GM12878 (cell line): ENCODE data around the gene ME1. TPM values are rescaled to one million over a fixed set of nuclear protein-coding genes. Genes with fewer than 3 reads are reported as not detected.

Experiments
- ATAC-seq: fragments of 200-7000 bp; cut with Tn5 transposase; 3 replicates; pipeline ENCODE4 v1.9.1; 2020; ENCODE audit warnings: mild to moderate bottlenecking, moderate library complexity
- BruUV-seq: library from RNA; stranded (reverse); fragments of 400-500 nt; replicated peaks from 2 replicates; lab custom pipeline; 2021; lab: Mats Ljungman, UMichigan
- CTCF ChIA-PET: fragments of 300-600 bp; sonication (Branson Sonifier 250); formaldehyde crosslinking; extraction: SDS; loops from one replicate; lab custom pipeline; 2021; ENCODE audit warnings: inconsistent platforms; lab: Yijun Ruan, JAX
- POLR2A ChIA-PET: fragments of 350-600 bp; formaldehyde crosslinking; extraction: SDS; loops from one replicate; lab custom pipeline; 2021; ENCODE audit warnings: inconsistent platforms; lab: Charles Lee
- RAD21 ChIA-PET: fragments of 300-600 bp; sonication (Branson Sonifier 250); formaldehyde crosslinking; loops from one replicate; lab custom pipeline; 2023; ENCODE audit warnings: antibody characterized with exemption; ENCODE audit not compliant: unreplicated experiment; lab: Charles Lee
- SMC1A ChIA-PET: fragments of 300-600 bp; sonication (Branson Sonifier 250); formaldehyde crosslinking; loops from one replicate; lab custom pipeline; 2023; ENCODE audit not compliant: unreplicated experiment, uncharacterized antibody; lab: Charles Lee
- DNase-seq: peaks from one replicate; pipeline ENCODE4 v3.0.0-alpha.2; 2011; ENCODE audit warnings: low read depth, low spot score
- FAIRE-seq: peaks from 3 replicates; lab custom pipeline; 2011; peaks lifted over from hg19 to GRCh38; lab: Jason Lieb, UNC
- H2AFZ ChIP-seq: 2 replicates; pipeline ENCODE4 v1.6.0; 2011; ENCODE audit warnings: low read depth, low read length, control low read depth; ENCODE audit not compliant: control insufficient read depth
- H3K27ac ChIP-seq: 2 replicates; pipeline ENCODE4 v1.5.1; 2011; ENCODE audit warnings: control low read depth; ENCODE audit not compliant: control insufficient read depth, insufficient read depth
- H3K27me3 ChIP-seq, 2 experiments: replicated peaks in 1 of 2; 2 replicates each; pipeline versions ENCODE4 v1.6.0 to v1.6.1; 2011; ENCODE audit warnings: low read length in 1 of 2; ENCODE audit not compliant: control insufficient read depth in 2 of 2, insufficient read depth in 2 of 2
- H3K36me3 ChIP-seq, 2 experiments: 2 replicates each; pipeline ENCODE4 v1.5.1; 2011; ENCODE audit warnings: low read length in 1 of 2; ENCODE audit not compliant: control insufficient read depth in 2 of 2, insufficient read depth in 2 of 2
- H3K4me1 ChIP-seq: 2 replicates; pipeline ENCODE4 v1.6.1; 2011; ENCODE audit warnings: mild to moderate bottlenecking, low read length, moderate library complexity, mixed read lengths; ENCODE audit not compliant: control insufficient read depth, insufficient read depth
- H3K4me2 ChIP-seq: 2 replicates; pipeline ENCODE4 v1.6.0; 2011; ENCODE audit warnings: control low read depth; ENCODE audit not compliant: control insufficient read depth, insufficient read depth
- H3K4me3 ChIP-seq: fragments of 200-600 bp; sonication (generic); 2 replicates; pipeline ENCODE4 v1.5.1; 2016
- H3K79me2 ChIP-seq: 2 replicates; pipeline ENCODE4 v1.6.0; 2011; ENCODE audit warnings: low read length; ENCODE audit not compliant: control insufficient read depth, insufficient read depth
- H3K9ac ChIP-seq: 2 replicates; pipeline ENCODE4 v1.8.0; 2011; ENCODE audit warnings: low read length, control low read depth, mixed read lengths; ENCODE audit not compliant: control insufficient read depth, insufficient read depth
- H3K9me3 ChIP-seq: replicated peaks from 3 replicates; pipeline ENCODE4 v1.5.1; 2011; ENCODE audit warnings: mild to moderate bottlenecking, low read length; ENCODE audit not compliant: control insufficient read depth, insufficient read depth
- H4K20me1 ChIP-seq: 2 replicates; pipeline ENCODE4 v1.6.0; 2011; ENCODE audit not compliant: control insufficient read depth, insufficient read depth
- CHD4 ChIP-seq: fragments of 200-600 bp; sonication (generic); IDR thresholded peaks from 2 replicates; pipeline ENCODE4 v1.6.1; 2016; ENCODE audit warnings: mild to moderate bottlenecking
- EZH2 ChIP-seq: IDR thresholded peaks from 2 replicates; pipeline ENCODE4 v1.6.1; 2012; ENCODE audit warnings: low read depth, mild to moderate bottlenecking, control low read depth, inconsistent platforms, low read length, borderline replicate concordance; ENCODE audit not compliant: control insufficient read depth
- GABPA ChIP-seq: IDR thresholded peaks from 2 replicates; pipeline ENCODE4 v1.6.1; 2014; ENCODE audit warnings: antibody characterized with exemption, low read depth, mild to moderate bottlenecking, inconsistent platforms
- KLF5 ChIP-seq: fragments of 450-650 bp; IDR thresholded peaks from 2 replicates; pipeline ENCODE4 v1.6.1; 2014; ENCODE audit warnings: mild to moderate bottlenecking; ENCODE audit not compliant: partially characterized antibody
- POU2F2 ChIP-seq: IDR thresholded peaks from 3 replicates; pipeline ENCODE4 v1.6.1; 2011; ENCODE audit warnings: low read depth, mild to moderate bottlenecking, low read length, borderline replicate concordance
- RFX5 ChIP-seq: IDR thresholded peaks from 2 replicates; pipeline ENCODE4 v1.6.1; 2011; ENCODE audit warnings: low read depth, low read length, improper control_type of control experiment
- SIX5 ChIP-seq: IDR thresholded peaks from 2 replicates; pipeline ENCODE4 v1.6.1; 2011; ENCODE audit warnings: mild to moderate bottlenecking, low read depth, low read length, moderate library complexity; ENCODE audit not compliant: severe bottlenecking
- WGBS: methylation state at CpG from one replicate; pipeline ENCODE4 v1.1.6; 2016; ENCODE audit warnings: low lambda C conversion rate; ENCODE audit not compliant: insufficient replicate concordance, insufficient coverage; ENCODE audit errors: missing lambda C conversion rate; 5-methylcytosine and 5-hydroxymethylcytosine counted together
- in situ Hi-C: fragments of 300-500 bp; cut with MboI; formaldehyde crosslinking; loops from 9 replicates; pipeline ENCODE4 v1.14.3; 2018; ENCODE audit warnings: mixed read lengths
- intact Hi-C: fragments of 100-400 bp; cut with micrococcal nuclease; formaldehyde crosslinking; loops from one replicate; pipeline ENCODE4 v1.14.2; 2022; ENCODE audit not compliant: unreplicated experiment
- polyA plus RNA-seq, 11 experiments: library from polyadenylated mRNA; depleted of rRNA in 4 of 11; unstranded in 6 of 11; stranded (reverse) in 5 of 11; fragments of >200 nt; fragmentation: Nextera tagmentation in 4 of 11; fragmentation: Illumina TruSeq in 1 of 11; extraction: Ambion mirVana in 4 of 11; extraction: Trizol in 1 of 11; gene quantifications; 1 replicate in 1 of 11; 2 replicates in 10 of 11; pipeline versions ENCODE4 v1.2.1 to v1.2.3, GENCODE V29; 2011 to 2016; ENCODE audit warnings: inconsistent platforms in 2 of 11, missing spikeins in 2 of 11, low read depth in 1 of 11
- total RNA-seq, 4 experiments: library from RNA; depleted of rRNA in 3 of 4; stranded (reverse); fragments of >200 nt in 3 of 4; fragmentation: Illumina TruSeq in 1 of 4; extraction: Trizol in 1 of 4; gene quantifications; 2 replicates each; pipeline versions ENCODE4 v1.2.1 to v1.2.3, GENCODE V29; 2013 to 2021
- TF ChIP-seq, protein P1 (sequence below): fragments of 150-350 bp; IDR thresholded peaks from 2 replicates; pipeline ENCODE4 v1.6.1; 2014; ENCODE audit warnings: mild to moderate bottlenecking, low read depth, low read length
- TF ChIP-seq, protein P2 (sequence below): fragments of 450-650 bp; formaldehyde crosslinking; IDR thresholded peaks from 2 replicates; pipeline ENCODE4 v1.5.0; 2022; ENCODE audit warnings: mild to moderate bottlenecking, missing genetic modification characterization
- TF ChIP-seq, protein P3 (sequence below): fragments of 450-650 bp; formaldehyde crosslinking; IDR thresholded peaks from 2 replicates; pipeline ENCODE4 v1.4.0; 2020; ENCODE audit warnings: mild to moderate bottlenecking, moderate library complexity

The ME1 gene
- total and polyA plus RNA-seq, 10 of the 15 experiments (the other 5 are each of a cell fraction or from before 2014, with no cell fraction given), result 3.6 to 11.8 (median 8.4) TPM

DNA sequence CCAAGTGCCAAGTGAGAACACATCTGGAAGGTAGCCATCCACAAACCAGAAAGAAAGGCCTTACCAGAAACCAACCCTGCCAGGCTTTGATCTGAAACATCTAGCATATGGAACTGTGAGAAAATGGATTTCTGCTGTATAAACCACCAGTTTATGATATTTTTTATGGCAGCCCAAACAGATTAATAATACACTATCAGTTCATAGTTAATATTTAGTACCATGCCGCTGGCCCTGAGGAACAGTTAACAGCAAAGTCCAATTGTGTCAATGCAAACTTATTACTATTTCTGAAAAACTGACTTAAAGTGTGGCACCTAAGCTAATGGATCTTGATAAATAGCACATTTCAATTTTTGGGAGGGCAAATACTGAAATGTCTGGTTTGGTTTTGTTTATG, 46.1 kb upstream of the ME1 start:
- DNase-seq, result no peak
- Histone ChIP-seq H3K4me1 (no peaks in the 10 kb centered on the region), H3K27me3 (no peaks in the 10 kb centered on the region), H3K4me2 (no peak overlapping the region), H3K9ac (no peak overlapping the region), H3K4me3 (no peak overlapping the region)
- in situ Hi-C loops, result no loop called here
- no peak for TF ChIP-seq EZH2
- TF ChIP-seq, protein P1, sequence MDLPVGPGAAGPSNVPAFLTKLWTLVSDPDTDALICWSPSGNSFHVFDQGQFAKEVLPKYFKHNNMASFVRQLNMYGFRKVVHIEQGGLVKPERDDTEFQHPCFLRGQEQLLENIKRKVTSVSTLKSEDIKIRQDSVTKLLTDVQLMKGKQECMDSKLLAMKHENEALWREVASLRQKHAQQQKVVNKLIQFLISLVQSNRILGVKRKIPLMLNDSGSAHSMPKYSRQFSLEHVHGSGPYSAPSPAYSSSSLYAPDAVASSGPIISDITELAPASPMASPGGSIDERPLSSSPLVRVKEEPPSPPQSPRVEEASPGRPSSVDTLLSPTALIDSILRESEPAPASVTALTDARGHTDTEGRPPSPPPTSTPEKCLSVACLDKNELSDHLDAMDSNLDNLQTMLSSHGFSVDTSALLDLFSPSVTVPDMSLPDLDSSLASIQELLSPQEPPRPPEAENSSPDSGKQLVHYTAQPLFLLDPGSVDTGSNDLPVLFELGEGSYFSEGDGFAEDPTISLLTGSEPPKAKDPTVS, result no peak
- no peak for TF ChIP-seq CHD4
- no peak for TF ChIP-seq POU2F2
- no peak for TF ChIP-seq GABPA
- no peak for TF ChIP-seq SIX5
- no peak for TF ChIP-seq RFX5
- no peak for TF ChIP-seq KLF5
- TF ChIP-seq, protein P2, sequence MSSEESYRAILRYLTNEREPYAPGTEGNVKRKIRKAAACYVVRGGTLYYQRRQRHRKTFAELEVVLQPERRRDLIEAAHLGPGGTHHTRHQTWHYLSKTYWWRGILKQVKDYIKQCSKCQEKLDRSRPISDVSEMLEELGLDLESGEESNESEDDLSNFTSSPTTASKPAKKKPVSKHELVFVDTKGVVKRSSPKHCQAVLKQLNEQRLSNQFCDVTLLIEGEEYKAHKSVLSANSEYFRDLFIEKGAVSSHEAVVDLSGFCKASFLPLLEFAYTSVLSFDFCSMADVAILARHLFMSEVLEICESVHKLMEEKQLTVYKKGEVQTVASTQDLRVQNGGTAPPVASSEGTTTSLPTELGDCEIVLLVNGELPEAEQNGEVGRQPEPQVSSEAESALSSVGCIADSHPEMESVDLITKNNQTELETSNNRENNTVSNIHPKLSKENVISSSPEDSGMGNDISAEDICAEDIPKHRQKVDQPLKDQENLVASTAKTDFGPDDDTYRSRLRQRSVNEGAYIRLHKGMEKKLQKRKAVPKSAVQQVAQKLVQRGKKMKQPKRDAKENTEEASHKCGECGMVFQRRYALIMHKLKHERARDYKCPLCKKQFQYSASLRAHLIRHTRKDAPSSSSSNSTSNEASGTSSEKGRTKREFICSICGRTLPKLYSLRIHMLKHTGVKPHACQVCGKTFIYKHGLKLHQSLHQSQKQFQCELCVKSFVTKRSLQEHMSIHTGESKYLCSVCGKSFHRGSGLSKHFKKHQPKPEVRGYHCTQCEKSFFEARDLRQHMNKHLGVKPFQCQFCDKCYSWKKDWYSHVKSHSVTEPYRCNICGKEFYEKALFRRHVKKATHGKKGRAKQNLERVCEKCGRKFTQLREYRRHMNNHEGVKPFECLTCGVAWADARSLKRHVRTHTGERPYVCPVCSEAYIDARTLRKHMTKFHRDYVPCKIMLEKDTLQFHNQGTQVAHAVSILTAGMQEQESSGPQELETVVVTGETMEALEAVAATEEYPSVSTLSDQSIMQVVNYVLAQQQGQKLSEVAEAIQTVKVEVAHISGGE (CRISPR knock-in tag), result no peak
- TF ChIP-seq, protein P3, sequence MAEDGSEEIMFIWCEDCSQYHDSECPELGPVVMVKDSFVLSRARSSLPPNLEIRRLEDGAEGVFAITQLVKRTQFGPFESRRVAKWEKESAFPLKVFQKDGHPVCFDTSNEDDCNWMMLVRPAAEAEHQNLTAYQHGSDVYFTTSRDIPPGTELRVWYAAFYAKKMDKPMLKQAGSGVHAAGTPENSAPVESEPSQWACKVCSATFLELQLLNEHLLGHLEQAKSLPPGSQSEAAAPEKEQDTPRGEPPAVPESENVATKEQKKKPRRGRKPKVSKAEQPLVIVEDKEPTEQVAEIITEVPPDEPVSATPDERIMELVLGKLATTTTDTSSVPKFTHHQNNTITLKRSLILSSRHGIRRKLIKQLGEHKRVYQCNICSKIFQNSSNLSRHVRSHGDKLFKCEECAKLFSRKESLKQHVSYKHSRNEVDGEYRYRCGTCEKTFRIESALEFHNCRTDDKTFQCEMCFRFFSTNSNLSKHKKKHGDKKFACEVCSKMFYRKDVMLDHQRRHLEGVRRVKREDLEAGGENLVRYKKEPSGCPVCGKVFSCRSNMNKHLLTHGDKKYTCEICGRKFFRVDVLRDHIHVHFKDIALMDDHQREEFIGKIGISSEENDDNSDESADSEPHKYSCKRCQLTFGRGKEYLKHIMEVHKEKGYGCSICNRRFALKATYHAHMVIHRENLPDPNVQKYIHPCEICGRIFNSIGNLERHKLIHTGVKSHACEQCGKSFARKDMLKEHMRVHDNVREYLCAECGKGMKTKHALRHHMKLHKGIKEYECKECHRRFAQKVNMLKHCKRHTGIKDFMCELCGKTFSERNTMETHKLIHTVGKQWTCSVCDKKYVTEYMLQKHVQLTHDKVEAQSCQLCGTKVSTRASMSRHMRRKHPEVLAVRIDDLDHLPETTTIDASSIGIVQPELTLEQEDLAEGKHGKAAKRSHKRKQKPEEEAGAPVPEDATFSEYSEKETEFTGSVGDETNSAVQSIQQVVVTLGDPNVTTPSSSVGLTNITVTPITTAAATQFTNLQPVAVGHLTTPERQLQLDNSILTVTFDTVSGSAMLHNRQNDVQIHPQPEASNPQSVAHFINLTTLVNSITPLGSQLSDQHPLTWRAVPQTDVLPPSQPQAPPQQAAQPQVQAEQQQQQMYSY (CRISPR knock-in tag), result no peak
- TF ChIP-seq, all 136 proteins: peak for 0
- no peak overlapping the region for H2AFZ ChIP-seq
- FAIRE-seq (no peak), ATAC-seq (no peak)
- POLR2A ChIA-PET, result no interaction called here
- H3K9me3 ChIP-seq, result no peaks in the 10 kb centered on the region
- intact Hi-C loops, result no loop called here
- no TSS peak for BruUV-seq
- no peaks in the 10 kb centered on the region for H3K36me3 ChIP-seq
- no peaks in the 10 kb centered on the region for H4K20me1 ChIP-seq
- H3K79me2 ChIP-seq, result no peaks in the 10 kb centered on the region
- RAD21 ChIA-PET, result no interaction called here
- SMC1A ChIA-PET, result no interaction called here
- H3K27ac ChIP-seq, result no peak overlapping the region
- WGBS, result 86% methylated on average over 1 of the region's 1 CpG
- CTCF ChIA-PET, result no interaction called here
